ENCODE data around the gene PHACTR1. TPM values are rescaled to one million over a fixed set of nuclear protein-coding genes. Genes with fewer than 3 reads are reported as not detected.

The PHACTR1 gene
- total and polyA plus RNA-seq, 2 of the 4 experiments (the other 2 are of a cell fraction), result not detected

DNA sequence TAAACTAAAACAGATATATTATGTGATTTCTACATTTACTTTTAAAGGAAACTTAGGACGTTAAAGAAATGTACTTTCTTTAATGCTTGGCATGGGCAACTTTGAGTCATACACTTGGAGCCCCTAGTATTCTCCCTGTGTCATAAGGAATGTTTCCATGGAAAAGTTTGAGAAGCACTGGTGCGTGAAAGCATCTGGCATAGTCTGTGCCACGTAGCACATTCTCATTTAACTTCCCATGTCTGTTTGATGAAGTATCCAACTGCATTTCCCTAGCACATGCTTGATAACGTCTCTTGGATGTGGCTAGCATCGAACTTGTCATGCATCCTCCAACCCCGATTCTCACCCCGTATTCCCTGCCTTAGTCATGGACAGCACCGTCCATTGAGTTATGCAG lies 439.8 kb downstream of the PHACTR1 start:
- no peak overlapping the region for H2BK120ac ChIP-seq (ENCODE audit: low read depth, low read length)
- POLR2A ChIA-PET (ENCODE audit: unreplicated experiment), result no interaction called here
- H2BK20ac ChIP-seq (ENCODE audit: low read depth, low read length), result no peak overlapping the region
- no peak overlapping the region for H4K8ac ChIP-seq (ENCODE audit: low read depth in 2 of 2, low read length in 2 of 2)
- no peaks in the 10 kb centered on the region for H3K79me1 ChIP-seq (ENCODE audit: low read depth in 1 of 2, low read length in 2 of 2)
- H3K14ac ChIP-seq (replicated peaks; ENCODE audit: low read depth, low read length), result no peak overlapping the region
- H2BK15ac ChIP-seq (ENCODE audit: low read depth, low read length), result no peak overlapping the region
- H3K56ac ChIP-seq (ENCODE audit: extremely low read depth, insufficient read depth, low read length), result no peak overlapping the region
- DNase-seq (no peak), ATAC-seq (ENCODE audit: low read depth) (no peak)
- no peak overlapping the region for H2AK5ac ChIP-seq (ENCODE audit: low read depth, low read length)
- no peaks in the 10 kb centered on the region for H3K9me3 ChIP-seq (ENCODE audit: control insufficient read depth, insufficient read depth, low read length)
- H3K27ac ChIP-seq (ENCODE audit: insufficient read depth, low read length), result no peak overlapping the region
- no peaks in the 10 kb centered on the region for H3K9me1 ChIP-seq (ENCODE audit: insufficient read depth, low read length)
- intact Hi-C loops (cut with micrococcal nuclease) (no loop called here), dilution Hi-C loops (cut with HindIII; ENCODE audit: low sequenced_read_pairs, unreplicated experiment) (no loop called here), in situ Hi-C loops (cut with MboI; ENCODE audit: low sequenced_read_pairs) (no loop called here)
- H4K91ac ChIP-seq (ENCODE audit: insufficient read depth, low read depth, low read length), result no peak overlapping the region
- H3K4me2 ChIP-seq (ENCODE audit: low read depth, low read length), result no peak overlapping the region
- no peak for TF ChIP-seq POLR2A (IDR thresholded peaks at IDR 0.05; ENCODE audit: low read depth, low read length)
- TF ChIP-seq SMC3 (IDR thresholded peaks at IDR 0.05; ENCODE audit: low read depth, low read length), result no peak
- TF ChIP-seq BHLHE40 (IDR thresholded peaks at IDR 0.05; ENCODE audit: low read depth, low read length), result no peak
- no peak for TF ChIP-seq NFE2L2 (IDR thresholded peaks at IDR 0.05; ENCODE audit: low read depth, low read length)
- TF ChIP-seq CEBPB (IDR thresholded peaks at IDR 0.05; ENCODE audit: low read depth, low read length), result no peak
- TF ChIP-seq, protein P1, sequence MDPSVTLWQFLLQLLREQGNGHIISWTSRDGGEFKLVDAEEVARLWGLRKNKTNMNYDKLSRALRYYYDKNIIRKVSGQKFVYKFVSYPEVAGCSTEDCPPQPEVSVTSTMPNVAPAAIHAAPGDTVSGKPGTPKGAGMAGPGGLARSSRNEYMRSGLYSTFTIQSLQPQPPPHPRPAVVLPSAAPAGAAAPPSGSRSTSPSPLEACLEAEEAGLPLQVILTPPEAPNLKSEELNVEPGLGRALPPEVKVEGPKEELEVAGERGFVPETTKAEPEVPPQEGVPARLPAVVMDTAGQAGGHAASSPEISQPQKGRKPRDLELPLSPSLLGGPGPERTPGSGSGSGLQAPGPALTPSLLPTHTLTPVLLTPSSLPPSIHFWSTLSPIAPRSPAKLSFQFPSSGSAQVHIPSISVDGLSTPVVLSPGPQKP (IDR thresholded peaks at IDR 0.05; ENCODE audit: borderline replicate concordance, low read depth, low read length), result no peak
- TF ChIP-seq, protein P2, sequence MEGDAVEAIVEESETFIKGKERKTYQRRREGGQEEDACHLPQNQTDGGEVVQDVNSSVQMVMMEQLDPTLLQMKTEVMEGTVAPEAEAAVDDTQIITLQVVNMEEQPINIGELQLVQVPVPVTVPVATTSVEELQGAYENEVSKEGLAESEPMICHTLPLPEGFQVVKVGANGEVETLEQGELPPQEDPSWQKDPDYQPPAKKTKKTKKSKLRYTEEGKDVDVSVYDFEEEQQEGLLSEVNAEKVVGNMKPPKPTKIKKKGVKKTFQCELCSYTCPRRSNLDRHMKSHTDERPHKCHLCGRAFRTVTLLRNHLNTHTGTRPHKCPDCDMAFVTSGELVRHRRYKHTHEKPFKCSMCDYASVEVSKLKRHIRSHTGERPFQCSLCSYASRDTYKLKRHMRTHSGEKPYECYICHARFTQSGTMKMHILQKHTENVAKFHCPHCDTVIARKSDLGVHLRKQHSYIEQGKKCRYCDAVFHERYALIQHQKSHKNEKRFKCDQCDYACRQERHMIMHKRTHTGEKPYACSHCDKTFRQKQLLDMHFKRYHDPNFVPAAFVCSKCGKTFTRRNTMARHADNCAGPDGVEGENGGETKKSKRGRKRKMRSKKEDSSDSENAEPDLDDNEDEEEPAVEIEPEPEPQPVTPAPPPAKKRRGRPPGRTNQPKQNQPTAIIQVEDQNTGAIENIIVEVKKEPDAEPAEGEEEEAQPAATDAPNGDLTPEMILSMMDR (conservative IDR thresholded peaks at IDR 0.05; ENCODE audit: low read depth, low read length), result no peak
- TF ChIP-seq CHD1 (IDR thresholded peaks at IDR 0.05; ENCODE audit: low read depth, low read length), result no peak
- TF ChIP-seq RFX5 (IDR thresholded peaks at IDR 0.05; ENCODE audit: low read depth, low read length), result no peak
- TF ChIP-seq, protein P3, sequence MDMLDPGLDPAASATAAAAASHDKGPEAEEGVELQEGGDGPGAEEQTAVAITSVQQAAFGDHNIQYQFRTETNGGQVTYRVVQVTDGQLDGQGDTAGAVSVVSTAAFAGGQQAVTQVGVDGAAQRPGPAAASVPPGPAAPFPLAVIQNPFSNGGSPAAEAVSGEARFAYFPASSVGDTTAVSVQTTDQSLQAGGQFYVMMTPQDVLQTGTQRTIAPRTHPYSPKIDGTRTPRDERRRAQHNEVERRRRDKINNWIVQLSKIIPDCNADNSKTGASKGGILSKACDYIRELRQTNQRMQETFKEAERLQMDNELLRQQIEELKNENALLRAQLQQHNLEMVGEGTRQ (IDR thresholded peaks at IDR 0.05; ENCODE audit: low read depth, low read length), result no peak
- TF ChIP-seq MAFK (IDR thresholded peaks at IDR 0.05; ENCODE audit: low read depth, low read length), result no peak
- TF ChIP-seq RAD21 (IDR thresholded peaks at IDR 0.05; ENCODE audit: low read length), result no peak
- no peak for TF ChIP-seq MAZ (IDR thresholded peaks at IDR 0.05; ENCODE audit: borderline replicate concordance, low read depth, low read length)
- no peak for TF ChIP-seq RCOR1 (IDR thresholded peaks at IDR 0.05; ENCODE audit: insufficient replicate concordance, low read length)
- TF ChIP-seq MXI1 (IDR thresholded peaks at IDR 0.05; ENCODE audit: borderline replicate concordance, low read depth, low read length), result no peak
- no peak for TF ChIP-seq FOS (IDR thresholded peaks at IDR 0.05; ENCODE audit: low read depth, low read length)
- H3K36me3 ChIP-seq (ENCODE audit: control insufficient read depth, insufficient read depth, low read length), result no peaks in the 10 kb centered on the region
- H3K18ac ChIP-seq (ENCODE audit: low read depth, low read length), result no peak overlapping the region
- H4K5ac ChIP-seq (ENCODE audit: low read depth, low read length), result no peak overlapping the region
- no TSS peak for BruUV-seq (replicated peaks)
- H2AFZ ChIP-seq (replicated peaks; ENCODE audit: low read length, poor library complexity), result no peak overlapping the region
- H2AK9ac ChIP-seq (replicated peaks; ENCODE audit: low read depth, low read length, poor library complexity), result peak overlapping the region; percentile 24
- no peak overlapping the region for H3K23ac ChIP-seq (ENCODE audit: low read depth, low read length)
- 56% methylated on average over 5 of the region's 8 CpGs; no CpG with 5 or more reads in 1 of the 2 experiments for WGBS, 2 experiments (ENCODE audit: extremely low coverage in 2 of 2, insufficient read length in 1 of 2)
- no peaks in the 10 kb centered on the region for H3K4me1 ChIP-seq (ENCODE audit: control insufficient read depth, insufficient read depth, low read length)
- no peak overlapping the region for H2BK5ac ChIP-seq (ENCODE audit: low read depth, low read length, poor library complexity, severe bottlenecking)
- no peak overlapping the region for H3K4ac ChIP-seq (ENCODE audit: low read depth, low read length)
- no peaks in the 10 kb centered on the region for H4K20me1 ChIP-seq (ENCODE audit: insufficient read depth, low read length)
- H3K4me3 ChIP-seq (ENCODE audit: insufficient read depth, low read depth, low read length), result no peak overlapping the region
- CTCF ChIA-PET, result no interaction called here
- no peak overlapping the region for H3K9ac ChIP-seq (ENCODE audit: low read depth, low read length)
- H3K27me3 ChIP-seq (ENCODE audit: control insufficient read depth, insufficient read depth, low read length), result no peaks in the 10 kb centered on the region
